ENCODE results near the gene SPNS3.

The SPNS3 gene

DNA sequence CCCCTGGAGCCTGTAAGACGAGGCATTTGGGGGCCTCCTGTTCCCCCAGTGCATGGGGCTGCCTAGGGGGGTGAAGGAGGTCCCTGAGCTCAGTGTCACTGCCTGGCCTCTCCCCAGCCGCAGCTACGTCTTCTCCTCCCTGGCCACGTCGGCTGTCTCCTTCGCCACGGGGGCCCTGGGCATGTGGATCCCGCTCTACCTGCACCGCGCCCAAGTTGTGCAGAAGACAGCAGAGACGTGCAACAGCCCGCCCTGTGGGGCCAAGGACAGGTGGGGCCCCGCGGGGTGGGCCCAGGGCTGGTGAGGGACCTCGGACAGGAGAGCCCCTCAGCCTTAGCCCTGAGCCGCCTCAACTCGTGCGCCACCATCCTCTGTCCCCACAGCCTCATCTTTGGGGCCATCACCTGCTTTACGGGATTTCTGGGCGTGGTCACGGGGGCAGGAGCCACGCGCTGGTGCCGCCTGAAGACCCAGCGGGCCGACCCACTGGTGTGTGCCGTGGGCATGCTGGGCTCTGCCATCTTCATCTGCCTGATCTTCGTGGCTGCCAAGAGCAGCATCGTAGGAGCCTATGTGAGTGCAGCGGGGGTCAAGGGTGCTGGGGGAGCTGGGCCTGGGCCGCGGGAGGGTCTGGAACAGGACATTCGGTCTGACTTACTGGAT is 99.3 kb downstream of the SPNS3 start:
- DNase-seq, result no peak

DNA sequence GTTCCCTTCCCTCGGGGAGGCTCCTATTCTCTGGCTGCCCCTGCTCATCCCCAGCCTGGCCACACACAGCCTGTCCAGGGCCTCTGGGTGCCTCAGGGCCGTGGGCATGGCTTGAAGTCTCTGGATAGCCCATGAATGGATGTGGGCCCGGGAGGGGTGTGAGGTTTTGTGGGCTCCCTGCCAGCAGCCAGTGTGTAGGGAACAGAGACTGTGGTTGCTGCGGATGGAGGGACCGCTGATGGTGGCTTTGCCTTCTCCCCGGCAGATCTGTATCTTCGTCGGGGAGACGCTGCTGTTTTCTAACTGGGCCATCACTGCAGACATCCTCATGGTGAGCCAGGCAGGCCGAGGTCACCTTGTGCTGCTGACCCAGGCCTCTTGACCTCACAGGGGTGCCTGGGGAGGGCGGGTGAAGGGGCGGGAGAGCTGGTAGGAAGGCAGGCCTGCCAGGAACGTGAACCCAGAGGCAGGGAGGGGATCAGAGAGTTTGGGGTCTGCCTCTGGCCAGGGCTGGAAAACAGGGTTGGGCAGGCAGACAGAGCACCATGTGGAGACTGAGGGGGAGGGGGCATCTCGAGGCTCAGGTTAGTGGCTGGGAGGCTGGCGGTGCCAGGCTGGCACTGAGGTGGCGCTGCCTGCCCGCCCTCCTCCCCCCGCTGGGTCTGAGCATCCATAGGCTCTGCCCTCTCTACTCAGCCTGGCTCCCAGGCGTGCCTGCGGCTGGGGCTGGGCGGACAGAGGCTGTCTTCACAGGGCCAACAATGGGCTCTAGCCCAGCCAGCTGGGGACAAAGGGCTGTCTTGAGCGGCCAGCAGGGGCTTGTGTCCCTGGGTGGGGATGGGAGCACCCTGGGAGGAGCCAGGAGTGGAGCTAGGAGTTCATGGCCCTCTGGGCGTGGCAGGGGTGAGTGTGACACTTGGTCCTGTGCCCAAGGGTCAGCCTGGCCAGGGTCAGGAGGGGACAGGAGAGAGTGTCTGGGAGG is 100.1 kb downstream of the SPNS3 start:
- no peak for DNase-seq

DNA sequence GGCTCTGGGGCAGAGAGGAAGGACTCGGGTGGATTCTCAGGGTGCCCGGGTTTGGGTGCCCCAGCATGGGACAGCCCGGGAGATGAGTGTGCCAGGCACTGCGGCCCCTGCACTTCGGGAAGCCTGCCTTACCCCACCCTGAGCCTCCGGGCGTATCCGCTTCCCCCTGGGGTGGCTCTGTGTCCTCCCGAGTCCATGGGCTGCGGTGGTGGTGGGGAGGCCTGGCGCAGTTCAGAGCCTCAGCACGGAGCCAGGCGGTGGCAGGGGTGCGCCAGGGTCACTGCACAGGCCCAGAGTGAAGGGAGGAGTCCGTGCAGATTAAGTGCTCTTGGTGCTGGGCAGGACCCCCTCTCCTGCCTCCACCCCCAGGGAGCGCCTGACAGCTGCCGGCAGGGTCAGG is 100.8 kb downstream of the SPNS3 start:
- no peak for DNase-seq

DNA sequence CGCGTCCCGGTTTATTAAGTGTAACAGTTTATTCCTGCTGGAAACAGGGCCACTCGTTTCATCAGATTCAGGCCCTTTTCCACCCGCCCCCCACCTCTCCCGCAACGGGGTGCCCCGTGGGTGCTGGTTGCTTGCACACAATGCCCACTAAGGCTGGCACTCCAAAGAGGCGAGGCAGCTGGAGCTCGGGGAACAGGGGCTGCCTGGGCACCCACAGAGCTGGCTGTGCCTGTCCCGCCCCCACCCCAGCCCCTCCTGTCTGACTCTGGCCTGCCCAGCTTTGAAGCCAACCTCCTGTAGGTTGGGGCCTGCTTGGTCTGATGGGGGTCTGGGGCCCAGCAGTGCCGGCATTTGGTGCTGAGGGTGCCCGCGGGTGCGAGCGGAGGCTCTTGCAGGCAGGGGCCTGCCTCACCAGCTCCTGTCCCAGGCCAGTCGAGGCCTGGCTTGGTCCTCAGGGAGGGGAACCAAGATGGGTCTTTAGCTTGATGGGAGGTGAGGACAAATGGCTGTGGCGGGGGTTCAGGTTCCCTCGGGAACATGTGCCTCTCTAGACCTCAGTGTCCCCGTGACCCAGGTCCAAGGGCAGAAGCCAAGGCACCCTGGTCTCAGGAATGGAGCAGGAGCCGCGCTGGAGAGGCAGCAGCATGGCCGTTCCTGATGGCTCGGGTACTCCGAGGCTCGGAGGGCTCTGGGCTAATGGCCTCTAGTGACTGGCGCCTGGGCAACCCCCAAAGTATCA is 101.4 kb downstream of the SPNS3 start:
- no peak for DNase-seq

DNA sequence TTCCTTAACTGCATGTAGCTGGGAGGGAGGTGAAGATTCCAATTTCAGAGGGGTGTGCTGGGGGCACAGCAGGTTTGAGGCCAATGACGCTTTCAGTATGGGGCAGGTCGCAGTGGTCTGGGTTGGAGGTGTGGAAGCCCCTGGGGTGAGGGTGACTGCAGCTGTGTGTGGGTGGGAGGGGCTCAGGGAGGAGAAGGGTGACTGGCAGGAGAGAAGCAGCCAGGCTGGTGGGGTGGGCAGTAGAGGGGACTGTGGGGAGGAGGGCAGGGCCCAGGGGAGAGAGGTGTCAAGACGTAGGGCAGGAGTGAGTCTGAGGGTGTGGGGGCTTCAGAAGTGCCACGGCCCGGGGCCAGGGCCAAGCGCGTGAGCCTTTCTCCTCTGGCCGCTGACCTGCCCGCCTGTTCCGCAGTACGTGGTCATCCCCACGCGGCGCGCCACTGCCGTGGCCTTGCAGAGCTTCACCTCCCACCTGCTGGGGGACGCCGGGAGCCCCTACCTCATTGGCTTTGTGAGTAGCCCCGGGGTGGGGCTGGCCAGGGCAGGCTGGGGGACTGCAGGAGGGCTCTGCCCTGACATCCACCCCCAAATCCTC is 102.0 kb downstream of the SPNS3 start:
- DNase-seq, result no peak

DNA sequence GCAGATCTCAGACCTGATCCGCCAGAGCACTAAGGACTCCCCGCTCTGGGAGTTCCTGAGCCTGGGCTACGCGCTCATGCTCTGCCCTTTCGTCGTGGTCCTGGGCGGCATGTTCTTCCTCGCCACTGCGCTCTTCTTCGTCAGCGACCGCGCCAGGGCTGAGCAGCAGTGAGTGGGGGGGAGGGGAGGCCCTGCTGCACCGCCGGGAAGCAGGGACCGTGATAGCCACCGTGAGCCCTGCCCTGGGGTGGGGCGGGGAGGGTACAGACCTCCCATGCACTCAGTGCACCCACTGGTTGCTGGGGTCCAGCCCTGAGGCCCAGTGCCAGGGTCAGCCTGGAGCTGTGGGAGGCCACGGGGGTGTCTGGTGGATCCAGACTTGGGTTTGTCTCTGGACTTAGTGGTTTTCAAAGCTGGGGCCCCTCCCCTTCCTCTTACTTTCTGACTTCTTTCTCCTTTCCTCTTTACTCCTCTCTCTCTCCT is 102.6 kb downstream of the SPNS3 start:
- DNase-seq, result no peak

DNA sequence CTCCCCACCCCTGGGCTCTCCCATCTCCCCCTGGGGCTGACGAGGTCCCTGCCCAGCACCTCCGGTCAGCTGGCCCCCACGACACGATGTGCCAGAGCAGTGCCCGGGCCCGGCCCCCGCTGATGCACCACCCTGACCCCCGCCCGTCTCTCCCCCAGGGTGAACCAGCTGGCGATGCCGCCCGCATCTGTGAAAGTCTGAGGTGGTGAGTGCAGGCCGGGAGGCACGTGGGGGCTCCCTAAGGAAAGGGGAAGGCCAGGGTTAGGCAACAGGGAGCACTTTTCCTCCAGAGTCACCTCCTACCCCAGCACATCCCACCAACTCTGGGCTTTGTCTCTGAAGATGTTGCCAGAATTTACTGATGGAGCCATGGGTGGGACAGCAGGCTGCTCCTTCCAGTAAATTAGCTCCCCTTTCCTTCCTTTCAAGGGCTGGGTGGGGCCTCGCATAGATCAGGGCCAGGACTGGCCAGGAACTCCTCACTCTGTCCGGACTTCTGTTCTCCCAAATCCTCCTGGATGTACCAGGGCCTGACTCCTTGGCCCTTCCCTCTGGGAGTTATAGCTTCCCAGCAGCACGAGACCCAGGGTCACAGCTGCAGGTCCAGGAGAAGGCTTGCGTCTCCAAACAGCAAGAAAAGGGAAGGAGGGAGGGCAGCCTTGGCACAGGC is 103.1 kb downstream of the SPNS3 start:
- DNase-seq, result peak; percentile 25
